Natural killer cell treated with Interleukin-12 subunit alpha and Interleukin-12 subunit beta and Interleukin-15 and Interleukin-18, amount 100 ng/mL, for 72 hours (primary cell): ENCODE data around the gene SLFNL1. TPM values are rescaled to one million over a fixed set of nuclear protein-coding genes. Genes with fewer than 3 reads are reported as not detected.

Experiments used
- ATAC-seq, 2 donors: fragments of 150-1000 bp; cut with Tn5 transposase in 1 of 2; sonication (Bioruptor Pico), chemical (Tn5 transposase) in 1 of 2; 2 replicates each; pipeline ENCODE4 v1.10.0; 2021
- DNase-seq: peaks from one replicate; pipeline ENCODE4 v3.0.0; 2022; ENCODE audit warnings: low spot score
- H3K27ac Mint-ChIP-seq, 2 donors: 1 replicate in 1 of 2; 2 replicates in 1 of 2; pipeline ENCODE4 v1.8.0; 2022; ENCODE audit warnings: mixed read lengths in 2 of 2, mild to moderate bottlenecking in 1 of 2, moderate library complexity in 1 of 2
- H3K27me3 Mint-ChIP-seq, 2 donors: 1 replicate in 1 of 2; 2 replicates in 1 of 2; pipeline ENCODE4 v1.8.0; 2022; ENCODE audit warnings: mixed read lengths in 2 of 2
- H3K36me3 Mint-ChIP-seq: one replicate; pipeline ENCODE4 v1.8.0; 2022; ENCODE audit warnings: mixed read lengths
- H3K4me1 Mint-ChIP-seq, 2 donors: 1 replicate in 1 of 2; 2 replicates in 1 of 2; pipeline ENCODE4 v1.8.0; 2022; ENCODE audit warnings: low read depth in 2 of 2, mixed read lengths in 2 of 2, mild to moderate bottlenecking in 1 of 2
- H3K4me3 Mint-ChIP-seq: one replicate; pipeline ENCODE4 v1.8.0; 2022; ENCODE audit warnings: mixed read lengths
- H3K9me3 Mint-ChIP-seq: 2 replicates; pipeline ENCODE4 v1.8.0; 2022; ENCODE audit warnings: mixed read lengths
- total RNA-seq, 2 donors: library from RNA; stranded (reverse); gene quantifications; one replicate each; pipeline ENCODE4 v1.2.3, GENCODE V29; 2022

SLFNL1 gene
- under 1 TPM; 0.14 to 0.33 TPM for total RNA-seq

DNA sequence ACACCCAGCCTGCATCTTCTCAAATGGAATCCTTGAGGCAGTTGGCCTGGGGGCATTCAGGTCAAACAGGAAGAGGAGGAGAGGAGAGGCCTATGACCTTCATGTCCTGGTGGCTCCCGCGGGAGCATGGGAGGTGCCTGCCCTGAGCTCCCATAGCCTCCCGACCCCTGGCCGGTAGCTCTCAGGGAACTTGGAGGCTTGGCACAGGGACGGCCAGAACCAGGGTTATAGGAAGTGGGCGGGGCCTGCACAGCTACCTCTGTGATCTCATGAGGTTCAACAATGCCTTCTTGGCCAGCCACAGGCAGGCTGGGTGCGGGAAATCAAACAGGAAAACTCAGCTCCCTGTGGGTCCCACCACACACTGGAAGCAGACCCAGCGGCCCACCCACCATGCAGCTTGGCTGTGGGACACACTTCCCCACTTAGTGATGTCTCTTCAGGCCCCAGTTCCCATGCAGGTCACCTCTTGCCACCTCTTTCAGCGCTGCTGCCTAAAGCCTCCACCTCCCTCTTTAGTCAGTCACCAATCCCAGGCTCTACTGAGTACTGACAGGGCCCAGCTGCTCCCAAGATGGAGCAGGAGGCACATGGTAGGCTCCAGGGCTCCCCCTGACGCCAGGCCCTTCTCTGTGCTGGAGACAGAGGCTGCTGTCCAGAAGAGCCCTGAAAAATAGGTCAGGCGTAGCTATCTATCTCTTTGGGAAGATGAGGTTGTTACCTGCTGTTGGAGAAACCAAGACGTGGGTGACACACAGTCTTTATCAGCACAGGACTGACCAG lies at the start of gene SLFNL1:
Gene SLFNL1 (minus strand): TSS at position 200 of the 783 bp plus-strand sequence. CDS start 1,065 bp downstream, outside the sequence.
- Mint-ChIP-seq H3K36me3 (no peaks in the 10 kb centered on the region), H3K27me3 (no peaks in the 10 kb centered on the region), H3K4me3 (no peak within 1 kb of the TSS), H3K9me3 (no peaks in the 10 kb centered on the region), H3K27ac (no peak within 1 kb of the TSS), H3K4me1 (peaks cover 5 to 7% of the 10 kb centered on the region in 2 donors)
- DNase-seq (no peak), ATAC-seq (no peak)

DNA sequence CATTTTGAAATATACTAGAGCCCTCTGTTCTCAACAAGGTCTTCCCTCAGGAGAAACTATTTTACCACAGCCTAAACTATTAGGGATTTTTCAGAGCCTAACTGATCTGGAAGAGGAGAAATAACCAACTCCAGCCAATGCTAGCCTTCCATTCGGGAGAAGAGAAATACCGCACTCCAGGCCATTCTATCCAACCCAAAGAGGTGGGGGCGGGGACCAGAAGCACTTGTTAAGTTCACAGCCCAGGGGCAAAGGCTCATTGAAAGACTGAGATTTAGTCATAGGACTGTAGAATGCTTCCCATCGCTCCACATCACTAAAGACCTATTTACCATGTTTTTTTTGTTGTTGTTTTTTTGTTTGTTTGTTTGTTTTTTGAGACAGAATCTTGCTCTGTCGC lies 35.4 kb upstream of the SLFNL1 start:
- Mint-ChIP-seq H3K27me3 (no peaks in the 10 kb centered on the region), H3K4me3 (no peak overlapping the region), H3K36me3 (peaks cover 6% of the 10 kb centered on the region), H3K9me3 (no peaks in the 10 kb centered on the region), H3K4me1 (no peaks in the 10 kb centered on the region), H3K27ac (no peak overlapping the region)
- no peak for ATAC-seq
- no peak for DNase-seq

DNA sequence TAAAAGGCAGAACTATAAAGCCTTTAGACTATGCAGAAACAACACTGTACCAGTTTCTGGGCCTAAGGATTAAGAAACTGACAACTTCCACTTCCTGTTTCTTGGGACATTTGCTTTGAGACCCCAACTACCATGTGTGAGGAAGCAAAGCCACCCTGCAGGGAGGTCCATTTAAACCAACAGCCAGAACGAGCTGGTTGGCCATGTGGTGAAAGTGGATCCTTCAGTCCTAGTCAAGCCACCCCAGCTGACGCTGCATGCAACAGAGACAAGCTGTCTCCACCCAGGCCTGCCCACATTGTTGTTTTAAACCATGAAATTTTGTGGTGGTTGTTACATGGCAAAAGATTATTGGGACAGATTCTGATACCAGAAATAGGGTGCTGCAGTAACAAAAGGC lies 31.8 kb upstream of the SLFNL1 start:
- H3K27ac Mint-ChIP-seq = no peak overlapping the region
- no peaks in the 10 kb centered on the region for H3K9me3 Mint-ChIP-seq
- no peak for ATAC-seq
- H3K27me3 Mint-ChIP-seq = no peaks in the 10 kb centered on the region
- DNase-seq = no peak
- H3K4me1 Mint-ChIP-seq = no peaks in the 10 kb centered on the region
- no peak overlapping the region for H3K4me3 Mint-ChIP-seq
- no peaks in the 10 kb centered on the region for H3K36me3 Mint-ChIP-seq

- ATAC-seq (no peak), DNase-seq (no peak)
- Mint-ChIP-seq H3K9me3 (no peaks in the 10 kb centered on the region), H3K27ac (no peak overlapping the region), H3K4me3 (no peak overlapping the region), H3K36me3 (no peaks in the 10 kb centered on the region), H3K4me1 (no peaks in the 10 kb centered on the region), H3K27me3 (no peaks in the 10 kb centered on the region)
Observed at GRCh38 chr1:41051022-41051421, 29.5 kb upstream of the SLFNL1 start.

DNA sequence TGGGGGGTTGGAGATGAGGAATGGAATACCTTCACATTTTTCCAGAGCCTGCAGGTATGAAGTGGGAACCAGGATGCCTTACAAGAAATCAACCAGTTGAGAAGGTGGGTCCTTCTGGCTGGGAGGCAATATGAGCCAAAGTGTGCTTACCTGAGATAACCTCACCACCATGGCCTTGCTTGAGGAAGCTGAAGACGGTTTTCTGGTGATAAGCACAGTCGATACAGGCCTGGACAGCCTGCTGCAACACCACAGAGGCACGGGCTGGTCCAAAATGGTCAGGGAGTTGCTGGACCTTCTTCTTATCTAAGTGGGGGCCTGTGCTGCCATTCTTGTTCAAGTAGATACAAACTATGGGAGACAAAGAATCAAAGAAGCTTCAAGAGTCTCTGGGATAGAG lies 27.0 kb upstream of the SLFNL1 start:
- no peaks in the 10 kb centered on the region for H3K36me3 Mint-ChIP-seq
- H3K4me1 Mint-ChIP-seq = peaks cover 0 to 5% of the 10 kb centered on the region in 2 donors
- ATAC-seq = no peak
- H3K27me3 Mint-ChIP-seq = no peaks in the 10 kb centered on the region
- H3K4me3 Mint-ChIP-seq = no peak overlapping the region
- H3K27ac Mint-ChIP-seq = no peak overlapping the region
- no peak for DNase-seq
- H3K9me3 Mint-ChIP-seq = no peaks in the 10 kb centered on the region

GRCh38 chr1:41046347-41046775 lies 24.8 kb upstream of the SLFNL1 start:
- DNase-seq = no peak
- H3K4me3 Mint-ChIP-seq = no peak overlapping the region
- no peaks in the 10 kb centered on the region for H3K27me3 Mint-ChIP-seq
- peak in 1 of 2 donors; percentile 11 for ATAC-seq
- no peak overlapping the region for H3K27ac Mint-ChIP-seq
- H3K4me1 Mint-ChIP-seq = peaks cover 0 to 5% of the 10 kb centered on the region in 2 donors
- no peaks in the 10 kb centered on the region for H3K36me3 Mint-ChIP-seq
- H3K9me3 Mint-ChIP-seq = no peaks in the 10 kb centered on the region

GRCh38 chr1:41045740-41046139 lies 24.2 kb upstream of the SLFNL1 start:
- no peak for ATAC-seq
- H3K4me1 Mint-ChIP-seq = peaks cover 0 to 5% of the 10 kb centered on the region in 2 donors
- H3K36me3 Mint-ChIP-seq = no peaks in the 10 kb centered on the region
- no peak for DNase-seq
- no peaks in the 10 kb centered on the region for H3K27me3 Mint-ChIP-seq
- no peak overlapping the region for H3K4me3 Mint-ChIP-seq
- no peak overlapping the region for H3K27ac Mint-ChIP-seq
- no peaks in the 10 kb centered on the region for H3K9me3 Mint-ChIP-seq

- H3K4me1 Mint-ChIP-seq = peaks cover 0 to 5% of the 10 kb centered on the region in 2 donors
- no peak for ATAC-seq
- H3K4me3 Mint-ChIP-seq = no peak overlapping the region
- no peaks in the 10 kb centered on the region for H3K9me3 Mint-ChIP-seq
- no peak for DNase-seq
- H3K36me3 Mint-ChIP-seq = peaks cover 4% of the 10 kb centered on the region
- H3K27me3 Mint-ChIP-seq = no peaks in the 10 kb centered on the region
- no peak overlapping the region for H3K27ac Mint-ChIP-seq
Observed at GRCh38 chr1:41044187-41044586, 22.7 kb upstream of the SLFNL1 start.

GRCh38 chr1:41041614-41042270 lies 20.2 kb upstream of the SLFNL1 start:
- H3K27ac Mint-ChIP-seq = no peak overlapping the region
- H3K27me3 Mint-ChIP-seq = no peaks in the 10 kb centered on the region
- no peaks in the 10 kb centered on the region for H3K9me3 Mint-ChIP-seq
- DNase-seq (no peak), ATAC-seq (no peak)
- peaks cover 4% of the 10 kb centered on the region for H3K36me3 Mint-ChIP-seq
- H3K4me3 Mint-ChIP-seq = no peak overlapping the region
- peaks cover 0 to 5% of the 10 kb centered on the region in 2 donors for H3K4me1 Mint-ChIP-seq

- DNase-seq = no peak
- peaks cover 0 to 2% of the 10 kb centered on the region in 2 donors for H3K4me1 Mint-ChIP-seq
- H3K27me3 Mint-ChIP-seq = no peaks in the 10 kb centered on the region
- H3K27ac Mint-ChIP-seq = no peak overlapping the region
- H3K4me3 Mint-ChIP-seq = no peak overlapping the region
- H3K36me3 Mint-ChIP-seq = peaks cover 4% of the 10 kb centered on the region
- H3K9me3 Mint-ChIP-seq = no peaks in the 10 kb centered on the region
- ATAC-seq = no peak
Observed at GRCh38 chr1:41038110-41038509, 16.6 kb upstream of the SLFNL1 start.

DNA sequence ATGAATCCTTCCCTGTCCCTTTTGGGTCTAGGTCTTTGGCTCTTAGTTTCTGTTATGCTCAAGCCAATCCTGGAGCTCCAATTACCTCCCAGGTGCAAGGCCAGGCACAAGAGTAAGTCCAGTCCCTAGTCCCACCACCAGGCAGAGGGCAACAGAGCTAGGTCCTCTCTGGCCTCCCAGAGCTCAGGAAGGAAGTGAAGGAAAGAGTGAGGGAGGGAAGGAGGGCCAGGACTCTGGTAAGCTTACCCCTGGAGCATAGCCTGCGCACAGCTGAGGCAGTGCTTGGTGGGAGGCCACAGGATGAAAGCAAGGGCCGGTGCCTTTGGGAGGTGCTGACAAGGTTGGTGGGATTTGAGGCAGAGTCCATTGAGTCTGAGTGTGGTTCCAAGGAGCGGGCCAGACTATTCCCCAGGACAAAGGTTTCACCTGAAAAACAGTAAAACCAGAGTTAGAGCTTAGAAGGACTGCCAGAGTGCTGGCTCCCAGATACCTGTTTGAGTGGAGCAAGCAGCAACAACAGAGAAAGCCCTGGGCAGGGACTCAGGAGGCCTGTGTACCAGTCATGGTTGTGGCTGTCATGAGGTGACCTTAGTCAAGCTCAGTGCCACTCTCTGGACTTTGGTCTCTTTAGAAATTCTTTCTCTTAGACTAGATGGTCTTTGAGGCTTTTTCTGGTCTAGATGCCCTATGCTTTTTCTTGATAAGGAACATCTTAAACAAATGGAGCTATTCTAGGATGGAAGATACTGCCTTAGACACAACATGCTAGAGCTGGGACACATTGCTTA lies 15.8 kb upstream of the SLFNL1 start:
- Mint-ChIP-seq H3K27ac (no peak overlapping the region), H3K36me3 (peaks cover 6% of the 10 kb centered on the region), H3K9me3 (no peaks in the 10 kb centered on the region), H3K4me1 (peaks cover 0 to 2% of the 10 kb centered on the region in 2 donors), H3K27me3 (no peaks in the 10 kb centered on the region), H3K4me3 (no peak overlapping the region)
- DNase-seq (no peak), ATAC-seq (peak; percentile 20 to 48)

DNA sequence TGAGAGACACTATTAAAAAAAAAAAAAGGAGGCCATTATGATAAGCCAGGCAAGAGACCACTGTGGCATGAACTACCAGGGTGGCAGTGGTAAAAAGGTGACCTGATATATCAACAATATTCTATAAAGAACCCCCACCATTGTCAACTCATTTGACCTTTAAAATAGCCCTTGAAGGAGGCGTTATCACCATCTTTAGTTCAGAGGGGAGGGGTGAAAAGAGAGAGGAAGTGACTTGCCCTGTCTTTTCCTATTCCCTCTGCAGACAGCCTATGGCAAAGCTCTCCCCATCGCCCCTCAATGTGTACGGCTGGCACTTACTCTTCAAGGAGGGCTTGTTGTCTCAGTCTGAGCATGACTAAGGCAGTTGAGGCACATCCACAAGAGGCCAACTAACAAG lies 11.7 kb upstream of the SLFNL1 start:
- no peak overlapping the region for H3K4me3 Mint-ChIP-seq
- H3K9me3 Mint-ChIP-seq = no peaks in the 10 kb centered on the region
- H3K27me3 Mint-ChIP-seq = no peaks in the 10 kb centered on the region
- H3K4me1 Mint-ChIP-seq = peaks cover 0 to 2% of the 10 kb centered on the region in 2 donors
- DNase-seq = no peak
- ATAC-seq = no peak
- H3K27ac Mint-ChIP-seq = no peak overlapping the region
- peaks cover 6% of the 10 kb centered on the region for H3K36me3 Mint-ChIP-seq

GRCh38 chr1:41032147-41032546 lies 10.6 kb upstream of the SLFNL1 start:
- Mint-ChIP-seq H3K9me3 (no peaks in the 10 kb centered on the region), H3K27ac (no peak overlapping the region), H3K36me3 (peaks cover 6% of the 10 kb centered on the region), H3K4me3 (no peak overlapping the region), H3K27me3 (no peaks in the 10 kb centered on the region), H3K4me1 (peaks cover 0 to 2% of the 10 kb centered on the region in 2 donors)
- no peak for DNase-seq
- ATAC-seq = no peak
